ENCODE results near the gene TNFRSF18.

GRCh38 chr1:1216770-1217620 lies 10.6 kb upstream of the TNFRSF18 start:
- TF ChIP-seq CTCF (IDR thresholded peaks at IDR 0.05; ENCODE audit: poor library complexity, severe bottlenecking) (no peak), RAD21 (conservative IDR thresholded peaks at IDR 0.05) (no peak), EP300 (conservative IDR thresholded peaks at IDR 0.05; ENCODE audit: poor library complexity, severe bottlenecking) (no peak), POLR2AphosphoS5 (IDR thresholded peaks at IDR 0.05) (no peak)

Data from neural cell (in vitro differentiated cells).